ENCODE data around the gene TNS3.

Gene TNS3

GRCh38 chr7:47584536-47584895, 2.6 kb upstream of the TNS3 start:
- no peak overlapping the region for H3K4me3 ChIP-seq (replicated peaks; ENCODE audit: low read depth, low read length)
- no peak for TF ChIP-seq CTCF (IDR thresholded peaks at IDR 0.05; ENCODE audit: low read depth, low read length, missing control alignments)
- no peak for DNase-seq (ENCODE audit: extremely low read depth, low read depth)

- no peak for DNase-seq (ENCODE audit: extremely low read depth, low read depth)
- TF ChIP-seq CTCF (IDR thresholded peaks at IDR 0.05; ENCODE audit: low read depth, low read length, missing control alignments) = no peak
- no peak overlapping the region for H3K4me3 ChIP-seq (replicated peaks; ENCODE audit: low read depth, low read length)
These were observed 2.0 kb upstream of the TNS3 start for GRCh38 chr7:47583739-47584535.

- TF ChIP-seq CTCF (IDR thresholded peaks at IDR 0.05; ENCODE audit: low read depth, low read length, missing control alignments) = no peak
- DNase-seq (ENCODE audit: extremely low read depth, low read depth) = no peak
- H3K4me3 ChIP-seq (replicated peaks; ENCODE audit: low read depth, low read length) = peak overlapping the region; percentile 87; the same call in 1 of the 2 replicates
These were observed 1.1 kb upstream of the TNS3 start for GRCh38 chr7:47582764-47583738.

DNA sequence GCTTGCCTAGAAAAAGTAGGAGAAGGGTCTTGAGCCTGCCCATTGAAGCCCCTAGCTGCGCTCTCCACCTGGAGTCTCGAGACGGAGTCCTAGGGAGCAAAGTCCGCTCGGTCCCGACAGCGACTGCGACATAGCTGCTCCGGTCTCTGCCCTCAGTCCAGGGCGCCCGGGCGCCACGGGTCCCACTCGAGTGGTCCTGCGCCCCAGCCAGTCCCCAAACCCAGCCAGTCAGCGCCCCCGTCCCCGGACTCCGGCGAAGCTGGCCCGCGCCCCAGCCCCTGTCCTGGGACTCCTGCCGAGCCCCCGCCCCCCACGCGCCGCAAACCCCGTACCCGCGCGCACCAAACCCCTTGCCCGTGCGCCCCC, 490 bp downstream of the TNS3 start:
- TF ChIP-seq CTCF (IDR thresholded peaks at IDR 0.05; ENCODE audit: low read depth, low read length, missing control alignments) = no peak
- no peak for DNase-seq (ENCODE audit: extremely low read depth, low read depth)
- H3K4me3 ChIP-seq (replicated peaks; ENCODE audit: low read depth, low read length) = peak overlapping the region; percentile 87

GRCh38 chr7:47580811-47581331, 1.0 kb downstream of the TNS3 start:
- no peak for DNase-seq (ENCODE audit: extremely low read depth, low read depth)
- no peak for TF ChIP-seq CTCF (IDR thresholded peaks at IDR 0.05; ENCODE audit: low read depth, low read length, missing control alignments)
- H3K4me3 ChIP-seq (replicated peaks; ENCODE audit: low read depth, low read length) = peak overlapping the region; percentile 87

DNA sequence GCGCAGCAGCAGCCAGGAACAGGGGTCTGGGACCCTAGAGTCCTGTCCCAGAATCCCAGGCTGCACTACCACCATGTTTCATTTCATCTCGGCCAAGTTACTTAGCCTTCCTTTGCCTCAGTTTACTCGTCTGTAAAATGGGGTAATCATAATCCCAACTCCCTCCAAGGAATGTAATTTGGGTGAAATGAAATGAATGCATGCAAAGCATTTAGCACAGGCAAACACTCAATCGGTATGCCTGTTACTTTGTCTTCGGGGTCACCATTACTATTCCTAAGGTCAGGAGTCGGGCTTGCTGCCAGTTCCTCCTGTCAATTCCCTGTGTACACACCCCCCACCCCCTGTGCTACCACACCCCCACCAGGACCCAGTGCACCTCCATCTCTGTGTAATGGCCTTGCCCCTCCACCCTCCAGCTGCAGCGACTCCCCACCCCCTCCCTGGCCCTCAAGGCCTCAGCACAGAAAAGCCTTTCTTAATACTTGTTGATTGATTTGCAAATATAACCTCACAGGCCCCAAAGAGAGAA, 1.7 kb downstream of the TNS3 start:
- no peak for DNase-seq (ENCODE audit: extremely low read depth, low read depth)
- H3K4me3 ChIP-seq (replicated peaks; ENCODE audit: low read depth, low read length) = peak overlapping the region; percentile 87

More for the DNA sequence above, 1.7 kb downstream of the TNS3 start:
- no peak for TF ChIP-seq CTCF (IDR thresholded peaks at IDR 0.05; ENCODE audit: low read depth, low read length, missing control alignments)

Data from HFF-Myc (cell line).